Neuronal stem cell (in vitro differentiated cells): ENCODE data around the gene PSMF1.

Experiments
- DNase-seq: peaks from one replicate; pipeline ENCODE4 v3.0.0-alpha.2; 2013; ENCODE audit warnings: low spot score
- H2AFZ ChIP-seq: one replicate; pipeline ENCODE4 v1.6.1; 2013; ENCODE audit warnings: mild to moderate bottlenecking, low read length, inconsistent platforms
- H2AK5ac ChIP-seq: 2 replicates; pipeline ENCODE4 v1.6.1; 2013; ENCODE audit warnings: low read depth, mild to moderate bottlenecking, inconsistent platforms, low read length, moderate library complexity, mixed read lengths
- H2BK120ac ChIP-seq: 2 replicates; pipeline ENCODE4 v1.6.1; 2013; ENCODE audit warnings: low read depth, mild to moderate bottlenecking, inconsistent platforms, low read length, moderate library complexity, mixed read lengths
- H2BK12ac ChIP-seq: one replicate; pipeline ENCODE4 v1.6.1; 2013; ENCODE audit warnings: low read length, inconsistent platforms
- H2BK15ac ChIP-seq: 2 replicates; pipeline ENCODE4 v1.6.1; 2013; ENCODE audit warnings: mild to moderate bottlenecking, low read length, inconsistent platforms, mixed read lengths
- H2BK5ac ChIP-seq: one replicate; pipeline ENCODE4 v1.6.1; 2013; ENCODE audit warnings: inconsistent platforms, mild to moderate bottlenecking, low read length, moderate library complexity
- H3K14ac ChIP-seq: one replicate; pipeline ENCODE4 v1.6.1; 2013; ENCODE audit warnings: low read length, inconsistent platforms
- H3K18ac ChIP-seq: 2 replicates; pipeline ENCODE4 v1.6.1; 2013; ENCODE audit warnings: low read length, inconsistent platforms
- H3K23ac ChIP-seq: 2 replicates; pipeline ENCODE4 v1.6.1; 2013; ENCODE audit warnings: low read depth, mild to moderate bottlenecking, mixed read lengths, low read length, inconsistent platforms; ENCODE audit not compliant: poor library complexity
- H3K27ac ChIP-seq: replicated peaks from 3 replicates; pipeline ENCODE4 v1.5.1; 2013; ENCODE audit warnings: low read length, inconsistent platforms
- H3K27me3 ChIP-seq, 3 experiments: 2 replicates each; pipeline ENCODE4 v1.6.1; 2013; ENCODE audit warnings: low read length in 3 of 3, mild to moderate bottlenecking in 2 of 3, inconsistent platforms in 1 of 3, low read depth in 1 of 3, mixed read lengths in 1 of 3, moderate library complexity in 1 of 3; ENCODE audit not compliant: control insufficient read depth in 3 of 3, insufficient read depth in 3 of 3
- H3K36me3 ChIP-seq, 2 donors: replicated peaks in 1 of 2; 2 replicates each; pipeline ENCODE4 v1.6.1; 2013; ENCODE audit warnings: low read length in 2 of 2; ENCODE audit not compliant: control insufficient read depth in 2 of 2, insufficient read depth in 2 of 2
- H3K4ac ChIP-seq: 2 replicates; pipeline ENCODE4 v1.6.1; 2013; ENCODE audit warnings: inconsistent platforms, mild to moderate bottlenecking, low read length, moderate library complexity
- H3K4me1 ChIP-seq, 2 donors: 1 replicate in 1 of 2; 2 replicates in 1 of 2; pipeline ENCODE4 v1.6.1; 2013; ENCODE audit warnings: low read length in 2 of 2, low read depth in 1 of 2; ENCODE audit not compliant: control insufficient read depth in 2 of 2, insufficient read depth in 1 of 2
- H3K4me2 ChIP-seq: one replicate; pipeline ENCODE4 v1.6.1; 2013; ENCODE audit warnings: mild to moderate bottlenecking, low read length, inconsistent platforms; ENCODE audit not compliant: insufficient read depth, poor library complexity, severe bottlenecking
- H3K4me3 ChIP-seq, 2 donors: 2 replicates each; pipeline ENCODE4 v1.5.1; 2013; ENCODE audit warnings: low read length in 2 of 2, mild to moderate bottlenecking in 2 of 2, inconsistent platforms in 1 of 2, moderate library complexity in 1 of 2
- H3K79me1 ChIP-seq: one replicate; pipeline ENCODE4 v1.6.1; 2013; ENCODE audit warnings: low read depth, mild to moderate bottlenecking, inconsistent platforms, low read length, moderate library complexity
- H3K9ac ChIP-seq: one replicate; pipeline ENCODE4 v1.6.1; 2013; ENCODE audit warnings: mild to moderate bottlenecking, low read depth, low read length, inconsistent platforms; ENCODE audit not compliant: poor library complexity
- H3K9me3 ChIP-seq, 2 donors: replicated peaks in 1 of 2; 2 replicates each; pipeline versions ENCODE3 to v1.6.1; 2013; ENCODE audit warnings: low read length in 2 of 2, mild to moderate bottlenecking in 2 of 2, inconsistent platforms in 1 of 2, low read depth in 1 of 2, mixed read lengths in 1 of 2, moderate library complexity in 1 of 2; ENCODE audit not compliant: control insufficient read depth in 2 of 2, insufficient read depth in 1 of 2
- H4K8ac ChIP-seq: one replicate; pipeline ENCODE4 v1.6.1; 2013; ENCODE audit warnings: low read depth, mild to moderate bottlenecking, inconsistent platforms, low read length, moderate library complexity
- H4K91ac ChIP-seq: one replicate; pipeline ENCODE4 v1.6.1; 2013; ENCODE audit warnings: low read length, low read depth, mild to moderate bottlenecking, inconsistent platforms; ENCODE audit not compliant: poor library complexity
- WGBS, 2 donors: extraction: QIAGEN DNeasy Blood & Tissue Kit; methylation state at CpG; one replicate each; pipeline ENCODE4 v1.1.7; 2013; ENCODE audit warnings: missing lambda C conversion rate in 2 of 2, mixed read lengths in 1 of 2; ENCODE audit not compliant: insufficient read length in 2 of 2, insufficient replicate concordance in 1 of 2; ENCODE audit errors: extremely low coverage in 2 of 2; 5-methylcytosine and 5-hydroxymethylcytosine counted together

Gene PSMF1

DNA sequence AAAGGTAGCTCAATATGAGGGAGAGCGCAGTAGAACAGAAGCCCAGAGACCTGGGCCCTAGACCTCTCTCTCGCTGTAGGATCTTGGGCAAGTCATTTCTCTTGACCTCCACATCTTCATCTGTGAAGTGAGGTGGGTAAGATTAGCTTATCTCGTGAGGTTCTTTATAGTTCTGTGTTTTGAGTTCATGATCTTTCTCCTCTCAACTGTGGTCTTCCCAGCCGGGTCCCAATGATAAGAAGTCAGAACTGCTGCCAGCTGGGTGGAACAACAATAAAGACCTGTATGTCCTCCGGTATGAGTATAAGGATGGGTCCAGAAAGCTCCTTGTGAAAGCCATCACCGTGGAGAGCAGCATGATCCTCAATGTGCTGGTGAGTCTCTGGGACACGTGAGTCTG, 6.9 kb downstream of the PSMF1 start:
- no peak overlapping the region for H2BK15ac ChIP-seq
- peaks cover 0 to under 1% of the 10 kb centered on the region in 2 donors for H3K4me1 ChIP-seq
- H4K8ac ChIP-seq: no peak overlapping the region
- H3K27ac ChIP-seq: no peak overlapping the region
- no peak overlapping the region for H2AK5ac ChIP-seq
- H3K27me3 ChIP-seq: no peaks in the 10 kb centered on the region
- no peak overlapping the region for H3K9ac ChIP-seq
- no peak for DNase-seq
- H3K4me2 ChIP-seq: no peak overlapping the region
- no peak overlapping the region for H3K18ac ChIP-seq
- no peak overlapping the region for H4K91ac ChIP-seq
- no peak overlapping the region for H2BK12ac ChIP-seq
- no peak overlapping the region for H3K4me3 ChIP-seq
- no peak overlapping the region for H3K23ac ChIP-seq
- no peak overlapping the region for H2AFZ ChIP-seq
- H2BK120ac ChIP-seq: no peak overlapping the region
- H3K9me3 ChIP-seq: no peaks in the 10 kb centered on the region
- H3K4ac ChIP-seq: no peak overlapping the region
- no peak overlapping the region for H2BK5ac ChIP-seq
- H3K14ac ChIP-seq: no peak overlapping the region
- H3K79me1 ChIP-seq: no peaks in the 10 kb centered on the region
- H3K36me3 ChIP-seq: peaks cover 23 to 93% of the 10 kb centered on the region in 2 donors
- WGBS, 2 donors: no CpG with 5 or more reads among the region's 7 CpGs

- no peaks in the 10 kb centered on the region for H3K79me1 ChIP-seq
- H4K8ac ChIP-seq: no peak overlapping the region
- WGBS, 2 donors: no CpG with 5 or more reads among the region's 1 CpG
- no peak overlapping the region for H3K9ac ChIP-seq
- H3K4me2 ChIP-seq: no peak overlapping the region
- no peak overlapping the region for H2BK5ac ChIP-seq
- H2AK5ac ChIP-seq: no peak overlapping the region
- H2BK15ac ChIP-seq: no peak overlapping the region
- peaks cover 0 to 6% of the 10 kb centered on the region in 2 donors for H3K9me3 ChIP-seq
- no peaks in the 10 kb centered on the region for H3K27me3 ChIP-seq
- DNase-seq: no peak
- no peak overlapping the region for H2BK12ac ChIP-seq
- no peak overlapping the region for H3K18ac ChIP-seq
- no peak overlapping the region for H3K4ac ChIP-seq
- H3K36me3 ChIP-seq: peaks cover 21 to 95% of the 10 kb centered on the region in 2 donors
- H3K14ac ChIP-seq: no peak overlapping the region
- H2BK120ac ChIP-seq: no peak overlapping the region
- no peak overlapping the region for H2AFZ ChIP-seq
- no peak overlapping the region for H3K23ac ChIP-seq
- H3K27ac ChIP-seq: no peak overlapping the region
- H3K4me3 ChIP-seq: no peak overlapping the region
- H4K91ac ChIP-seq: no peak overlapping the region
- H3K4me1 ChIP-seq: peaks cover 0 to 4% of the 10 kb centered on the region in 2 donors
These were observed 9.4 kb downstream of the PSMF1 start for GRCh38 chr20:1127840-1128239.

DNA sequence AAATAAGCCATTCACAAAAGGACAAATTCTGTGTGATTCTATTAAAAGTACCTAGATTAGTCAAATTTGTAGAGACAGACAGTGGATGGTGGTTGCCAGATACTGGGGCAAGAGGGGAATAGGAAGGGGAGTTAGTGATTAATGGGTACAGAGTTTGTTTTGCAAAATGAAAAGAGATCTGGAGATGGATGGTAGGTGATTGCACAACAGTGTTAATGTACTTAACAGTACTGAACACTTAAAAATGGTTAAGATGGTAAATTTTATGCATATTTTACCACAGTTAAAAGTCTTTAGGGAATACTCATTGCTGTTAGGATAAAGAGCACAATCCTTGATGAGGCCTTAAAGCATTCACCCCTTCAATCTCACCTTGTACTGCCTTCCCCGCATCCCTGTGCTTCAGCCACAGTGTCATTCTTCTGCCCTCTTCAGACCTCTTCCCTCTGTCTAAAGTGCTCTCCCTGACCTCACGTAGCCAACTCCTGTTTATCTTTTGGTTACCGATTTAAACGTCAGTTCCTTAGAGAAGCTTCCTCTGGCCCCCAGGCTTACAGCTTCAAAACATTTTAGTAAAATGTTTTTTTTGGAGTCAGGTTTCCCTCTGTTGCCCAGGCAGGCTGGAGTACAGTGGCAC, 11.8 kb downstream of the PSMF1 start:
- H3K4me3 ChIP-seq: no peak overlapping the region
- H3K27me3 ChIP-seq: no peaks in the 10 kb centered on the region
- no peaks in the 10 kb centered on the region for H3K79me1 ChIP-seq
- H3K9ac ChIP-seq: no peak overlapping the region
- no peak overlapping the region for H2AK5ac ChIP-seq
- H3K18ac ChIP-seq: no peak overlapping the region
- no CpG with 5 or more reads among the region's 4 CpGs for WGBS, 2 donors
- no peak overlapping the region for H3K14ac ChIP-seq
- no peak overlapping the region for H4K8ac ChIP-seq
- no peak overlapping the region for H3K27ac ChIP-seq
- no peak overlapping the region for H2BK12ac ChIP-seq
- no peak overlapping the region for H3K4ac ChIP-seq
- H2AFZ ChIP-seq: no peak overlapping the region
- no peak overlapping the region for H4K91ac ChIP-seq
- no peak overlapping the region for H3K4me2 ChIP-seq
- DNase-seq: no peak
- H2BK120ac ChIP-seq: no peak overlapping the region
- no peak overlapping the region for H2BK15ac ChIP-seq
- no peak overlapping the region for H3K23ac ChIP-seq
- peaks cover 0 to 11% of the 10 kb centered on the region in 2 donors for H3K9me3 ChIP-seq
- H3K36me3 ChIP-seq: peaks cover 28 to 94% of the 10 kb centered on the region in 2 donors
- no peak overlapping the region for H2BK5ac ChIP-seq
- peaks cover 0 to 4% of the 10 kb centered on the region in 2 donors for H3K4me1 ChIP-seq

- no peak overlapping the region for H2BK120ac ChIP-seq
- H3K4me3 ChIP-seq: no peak overlapping the region
- no peak overlapping the region for H4K91ac ChIP-seq
- no peak overlapping the region for H3K23ac ChIP-seq
- peaks cover 29 to 94% of the 10 kb centered on the region in 2 donors for H3K36me3 ChIP-seq
- no peak overlapping the region for H4K8ac ChIP-seq
- no peaks in the 10 kb centered on the region for H3K79me1 ChIP-seq
- H3K18ac ChIP-seq: no peak overlapping the region
- peaks cover 0 to 11% of the 10 kb centered on the region in 2 donors for H3K9me3 ChIP-seq
- no peak overlapping the region for H3K4me2 ChIP-seq
- no peak overlapping the region for H2AK5ac ChIP-seq
- peaks cover 0 to 4% of the 10 kb centered on the region in 2 donors for H3K4me1 ChIP-seq
- no peak overlapping the region for H2BK5ac ChIP-seq
- no peak overlapping the region for H2BK12ac ChIP-seq
- H2BK15ac ChIP-seq: no peak overlapping the region
- no peaks in the 10 kb centered on the region for H3K27me3 ChIP-seq
- H3K4ac ChIP-seq: no peak overlapping the region
- no peak for DNase-seq
- no peak overlapping the region for H3K27ac ChIP-seq
- H3K9ac ChIP-seq: no peak overlapping the region
- WGBS, 2 donors: no CpG with 5 or more reads among the region's 5 CpGs
- H3K14ac ChIP-seq: no peak overlapping the region
- no peak overlapping the region for H2AFZ ChIP-seq
These were observed 12.4 kb downstream of the PSMF1 start for GRCh38 chr20:1130847-1131246.
